ENCODE results near the gene GHR.

GHR gene

GRCh38 chr5:42423285-42424165, at the start of gene GHR:
Gene GHR, plus strand, starts transcription at chr5:42423439. Its CDS starts 142,436 bp downstream, at chr5:42565875.
- DNase-seq, result peak; percentile 87

- DNase-seq, result no peak
Observed at GRCh38 chr5:42374679-42375273, 48.5 kb upstream of the GHR start.

- DNase-seq, result no peak
Observed at GRCh38 chr5:42377496-42377895, 45.7 kb upstream of the GHR start.

GRCh38 chr5:42381973-42382372, 41.3 kb upstream of the GHR start:
- no peak for DNase-seq

- DNase-seq, result no peak
Observed at GRCh38 chr5:42387563-42387962, 35.7 kb upstream of the GHR start.

- no peak for DNase-seq
Observed at GRCh38 chr5:42390115-42390514, 33.1 kb upstream of the GHR start.

- DNase-seq, result no peak
Observed at GRCh38 chr5:42392917-42393316, 30.3 kb upstream of the GHR start.

- no peak for DNase-seq
Observed at GRCh38 chr5:42396111-42396510, 27.1 kb upstream of the GHR start.

- DNase-seq, result no peak
Observed at GRCh38 chr5:42397267-42397666, 26.0 kb upstream of the GHR start.

- no peak for DNase-seq
Observed at GRCh38 chr5:42399702-42400101, 23.5 kb upstream of the GHR start.

- no peak for DNase-seq
Observed at GRCh38 chr5:42400474-42400873, 22.8 kb upstream of the GHR start.

GRCh38 chr5:42403236-42403635, 20.0 kb upstream of the GHR start:
- no peak for DNase-seq

- DNase-seq, result no peak
Observed at GRCh38 chr5:42404366-42404765, 18.9 kb upstream of the GHR start.

GRCh38 chr5:42419294-42419693, 3.9 kb upstream of the GHR start:
- DNase-seq, result no peak

- no peak for DNase-seq
Observed at GRCh38 chr5:42422656-42423280, 471 bp upstream of the GHR start.

- DNase-seq, result no peak
Observed at GRCh38 chr5:42426016-42426415, 2.8 kb downstream of the GHR start.

- DNase-seq, result no peak
Observed at GRCh38 chr5:42429694-42430093, 6.5 kb downstream of the GHR start.

- no peak for DNase-seq
Observed at GRCh38 chr5:42434047-42434724, 10.9 kb downstream of the GHR start.

- DNase-seq, result no peak
Observed at GRCh38 chr5:42436051-42436450, 12.8 kb downstream of the GHR start.

- DNase-seq, result no peak
Observed at GRCh38 chr5:42454216-42454995, 31.2 kb downstream of the GHR start.

GRCh38 chr5:42461033-42461432, 37.8 kb downstream of the GHR start:
- no peak for DNase-seq

GRCh38 chr5:42461507-42461906, 38.3 kb downstream of the GHR start:
- DNase-seq, result no peak

- no peak for DNase-seq
Observed at GRCh38 chr5:42462083-42462482, 38.8 kb downstream of the GHR start.
